Activated B cell treated with CpG ODN at 0.5 μM for 24 hours (primary cell): ENCODE measurements around the gene SRA1. TPM values are rescaled to one million over a fixed set of nuclear protein-coding genes. Genes with fewer than 3 reads are reported as not detected.

Experiments
- ATAC-seq: fragments of 200-7000 bp; cut with Tn5 transposase; one replicate; pipeline ENCODE4 v1.10.0; 2021; ENCODE audit warnings: low read depth, mild to moderate bottlenecking, moderate library complexity
- CTCF ChIA-PET: fragments of 350-600 bp; sonication (Branson Sonifier 250); formaldehyde crosslinking; loops from one replicate; lab custom pipeline; 2021; ENCODE audit warnings: antibody characterized with exemption; lab: Charles Lee
- POLR2A ChIA-PET: fragments of 350-600 bp; sonication (Branson Sonifier 250); formaldehyde crosslinking; loops from one replicate; lab custom pipeline; 2021; ENCODE audit warnings: antibody characterized with exemption; lab: Charles Lee
- DNase-seq: peaks from one replicate; pipeline ENCODE4 v3.0.0; 2022
- H3K27ac Mint-ChIP-seq: one replicate; pipeline ENCODE4 v1.8.0; 2020; ENCODE audit warnings: mixed read lengths
- H3K27me3 Mint-ChIP-seq: one replicate; pipeline ENCODE4 v1.8.0; 2021; ENCODE audit warnings: mixed read lengths
- H3K36me3 Mint-ChIP-seq: one replicate; pipeline ENCODE4 v1.8.0; 2021; ENCODE audit warnings: low read depth, mixed read lengths
- H3K4me1 Mint-ChIP-seq: one replicate; pipeline ENCODE4 v1.8.0; 2021; ENCODE audit warnings: mixed read lengths
- H3K4me3 Mint-ChIP-seq: one replicate; pipeline ENCODE4 v1.8.0; 2020; ENCODE audit warnings: mild to moderate bottlenecking, mixed read lengths
- H3K9me3 Mint-ChIP-seq: one replicate; pipeline ENCODE4 v1.8.0; 2020; ENCODE audit warnings: mixed read lengths
- CTCF ChIP-seq: fragments of 200-600 bp; IDR thresholded peaks from one replicate; pipeline ENCODE4 v1.8.0; 2022; ENCODE audit warnings: antibody characterized with exemption, mild to moderate bottlenecking
- intact Hi-C: fragments of 100-400 bp; cut with micrococcal nuclease; formaldehyde crosslinking; loops from one replicate; pipeline ENCODE4 v1.15.1; 2024
- total RNA-seq: library from RNA; stranded (reverse); gene quantifications from 2 replicates; pipeline ENCODE4 v1.2.3, GENCODE V29; 2022

SRA1 gene
- total RNA-seq, 1 donor from 2014 or later, result 41.8 TPM

DNA sequence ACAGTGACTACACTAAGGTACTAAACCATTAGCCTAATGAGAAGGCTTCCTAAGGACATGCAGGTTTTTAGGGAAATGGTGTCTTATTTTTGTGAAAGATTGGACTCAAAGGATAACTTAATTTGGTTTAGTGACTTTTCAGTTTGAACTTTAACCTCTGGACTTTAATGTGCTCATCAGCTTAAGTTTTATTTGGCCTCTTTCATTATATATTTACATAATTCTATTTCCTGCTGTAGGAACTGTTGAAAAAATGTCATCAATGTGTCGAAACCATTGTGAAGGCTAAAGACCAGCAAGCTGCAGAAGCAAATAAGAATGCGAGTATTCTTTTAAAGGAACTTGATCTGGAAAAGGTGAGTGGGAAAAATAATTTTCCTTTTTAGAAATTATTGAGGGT, 44.1 kb downstream of the SRA1 start:
- Mint-ChIP-seq H3K4me1 (no peaks in the 10 kb centered on the region), H3K4me3 (no peak overlapping the region), H3K27ac (no peak overlapping the region), H3K36me3 (peaks cover 70% of the 10 kb centered on the region), H3K27me3 (no peaks in the 10 kb centered on the region), H3K9me3 (no peaks in the 10 kb centered on the region)
- no peak for DNase-seq
- ATAC-seq, result no peak
- TF ChIP-seq CTCF, result no peak
- intact Hi-C loops, result no loop called here
- POLR2A ChIA-PET, result no interaction called here
- CTCF ChIA-PET, result no interaction called here

- Mint-ChIP-seq H3K36me3 (peaks cover 82% of the 10 kb centered on the region), H3K27ac (no peak overlapping the region), H3K27me3 (no peaks in the 10 kb centered on the region), H3K4me3 (no peak overlapping the region), H3K9me3 (no peaks in the 10 kb centered on the region), H3K4me1 (no peaks in the 10 kb centered on the region)
- no peak for TF ChIP-seq CTCF
- ATAC-seq (no peak), DNase-seq (no peak)
- intact Hi-C loops, result no loop called here
- ChIA-PET CTCF (no interaction called here), POLR2A (no interaction called here)
These were observed 47.4 kb downstream of the SRA1 start for GRCh38 chr5:140509898-140510297.

- ATAC-seq (no peak), DNase-seq (no peak)
- H3K36me3 Mint-ChIP-seq, result peaks cover 43% of the 10 kb centered on the region
- no peaks in the 10 kb centered on the region for H3K27me3 Mint-ChIP-seq
- H3K4me1 Mint-ChIP-seq, result no peaks in the 10 kb centered on the region
- intact Hi-C loops, result no loop called here
- no peaks in the 10 kb centered on the region for H3K9me3 Mint-ChIP-seq
- ChIA-PET CTCF (no interaction called here), POLR2A (no interaction called here)
- no peak overlapping the region for H3K4me3 Mint-ChIP-seq
- no peak for TF ChIP-seq CTCF
- no peak overlapping the region for H3K27ac Mint-ChIP-seq
These were observed 54.4 kb downstream of the SRA1 start for GRCh38 chr5:140502834-140503233.

Other genes with a start within 250 kb of the SRA1 start
- 0.22 and 0.49 TPM in 2 replicates for gene HBEGF, start 210.9 kb downstream of the SRA1 start, total RNA-seq
- gene SLC4A9, start 197.3 kb downstream of the SRA1 start, total RNA-seq, result not detected in 2 replicates
- 166 and 187 TPM in 2 replicates for gene ANKHD1, start 155.6 kb downstream of the SRA1 start, total RNA-seq
- 14.4 and 18.2 TPM in 2 replicates for gene EIF4EBP3, start 9.8 kb downstream of the SRA1 start, total RNA-seq
- 36.0 and 37.5 TPM in 2 replicates for gene APBB3, start 7.1 kb upstream of the SRA1 start, total RNA-seq
- 76.0 and 77.9 TPM in 2 replicates for gene SLC35A4, start 7.4 kb upstream of the SRA1 start, total RNA-seq
- 0.54 and 1.2 TPM in 2 replicates for gene CD14, start 75.7 kb upstream of the SRA1 start, total RNA-seq
- 20.1 and 23.3 TPM in 2 replicates for gene TMCO6, start 82.0 kb upstream of the SRA1 start, total RNA-seq
- gene NDUFA2, start 90.2 kb upstream of the SRA1 start, total RNA-seq, result 52.2 and 63.6 TPM in 2 replicates
- gene IK, start 90.4 kb upstream of the SRA1 start, total RNA-seq, result 104 and 114 TPM in 2 replicates
- 33.8 and 36.9 TPM in 2 replicates for gene WDR55, start 107.4 kb upstream of the SRA1 start, total RNA-seq
- 2.6 and 3.4 TPM in 2 replicates for gene DND1, start 116.1 kb upstream of the SRA1 start, total RNA-seq
- gene HARS1, start 133.9 kb upstream of the SRA1 start, total RNA-seq, result 78.2 and 84.0 TPM in 2 replicates
- 45.7 and 48.5 TPM in 2 replicates for gene HARS2, start 134.0 kb upstream of the SRA1 start, total RNA-seq
- 67.8 and 70.2 TPM in 2 replicates for gene ZMAT2, start 143.0 kb upstream of the SRA1 start, total RNA-seq
- gene PCDHA1, start 228.7 kb upstream of the SRA1 start, total RNA-seq, result not detected in 2 replicates
- not detected in 2 replicates for gene PCDHA2, start 237.4 kb upstream of the SRA1 start, total RNA-seq
- not detected in 2 replicates for gene PCDHA3, start 243.6 kb upstream of the SRA1 start, total RNA-seq
- gene PCDHA4, start 249.6 kb upstream of the SRA1 start, total RNA-seq, result not detected in 2 replicates